Neural cell (in vitro differentiated cells): Measurements from ENCODE around the gene WDR12. TPM values are rescaled to one million over a fixed set of nuclear protein-coding genes. Genes with fewer than 3 reads are reported as not detected.

Source experiments
- H2AFZ ChIP-seq: fragments of 200-600, 300-800 bp; sonication (generic), shearing (Covaris generic); 2 replicates; pipeline ENCODE4 v1.6.0; 2014; ENCODE audit warnings: low read depth, mild to moderate bottlenecking, antibody characterized with exemption, low read length, moderate library complexity
- H3F3A ChIP-seq: fragments of 200-600 bp; shearing (Covaris generic); 2 replicates; pipeline ENCODE4 v1.6.1; 2016; ENCODE audit warnings: mild to moderate bottlenecking, moderate library complexity, mixed read lengths, antibody characterized with exemption, low read length; ENCODE audit not compliant: insufficient read depth, poor library complexity, severe bottlenecking
- H3K27ac ChIP-seq: fragments of 200-600, 300-800 bp; sonication (generic), shearing (Covaris generic); 2 replicates; pipeline ENCODE4 v1.5.1; 2014; ENCODE audit warnings: mild to moderate bottlenecking, low read length, moderate library complexity
- H3K27me3 ChIP-seq: fragments of 300-800, 200-600 bp; sonication (generic), shearing (Covaris generic); 2 replicates; pipeline ENCODE4 v1.6.0; 2014; ENCODE audit warnings: mild to moderate bottlenecking, low read depth, low read length, moderate library complexity; ENCODE audit not compliant: insufficient read depth
- H3K36me3 ChIP-seq: fragments of 300-800, 200-600 bp; sonication (generic), shearing (Covaris generic); 2 replicates; pipeline ENCODE4 v1.5.1; 2014; ENCODE audit warnings: mild to moderate bottlenecking, antibody characterized with exemption, low read length, moderate library complexity; ENCODE audit not compliant: insufficient read depth
- H3K4me2 ChIP-seq: fragments of 300-800, 200-600 bp; sonication (generic), shearing (Covaris generic); 2 replicates; pipeline ENCODE4 v1.6.0; 2014; ENCODE audit warnings: mild to moderate bottlenecking, low read length
- H3K4me3 ChIP-seq: fragments of 300-800, 200-600 bp; sonication (generic), shearing (Covaris generic); 2 replicates; pipeline ENCODE4 v1.5.1; 2014; ENCODE audit warnings: mild to moderate bottlenecking, low read length, moderate library complexity
- H3K79me2 ChIP-seq: fragments of 200-600 bp; shearing (Covaris generic); replicated peaks from 2 replicates; pipeline ENCODE4 v1.6.0; 2014; ENCODE audit warnings: mild to moderate bottlenecking, low read length, moderate library complexity; ENCODE audit not compliant: insufficient read depth
- H3K9ac ChIP-seq: fragments of 300-800, 200-600 bp; sonication (generic), shearing (Covaris generic); 2 replicates; pipeline ENCODE4 v1.6.1; 2016; ENCODE audit warnings: mild to moderate bottlenecking, low read length, mixed read lengths
- H3K9me2 ChIP-seq: fragments of 200-600 bp; shearing (Covaris generic); 2 replicates; pipeline ENCODE4 v1.6.1; 2016; ENCODE audit warnings: mild to moderate bottlenecking, low read length, mixed read lengths; ENCODE audit not compliant: insufficient read depth
- H3K9me3 ChIP-seq: fragments of 200-600, 300-800 bp; sonication (generic), shearing (Covaris generic); 2 replicates; pipeline ENCODE4 v1.6.1; 2016; ENCODE audit warnings: mild to moderate bottlenecking, mixed run types, low read length, moderate library complexity, mixed read lengths
- H4K20me1 ChIP-seq: fragments of 200-600 bp; shearing (Covaris generic); 2 replicates; pipeline ENCODE4 v1.6.1; 2016; ENCODE audit warnings: mild to moderate bottlenecking, mixed run types; ENCODE audit not compliant: insufficient read depth
- EP300 ChIP-seq: fragments of 450-650 bp; conservative IDR thresholded peaks from 2 replicates; pipeline ENCODE4 v1.6.1; 2014; ENCODE audit warnings: antibody characterized with exemption, mild to moderate bottlenecking, moderate library complexity; ENCODE audit not compliant: poor library complexity, severe bottlenecking
- EZH2 ChIP-seq: fragments of 200-600, 300-800 bp; shearing (Covaris generic), sonication (generic); IDR thresholded peaks from 2 replicates; pipeline ENCODE4 v1.6.1; 2014; ENCODE audit warnings: antibody characterized with exemption, low read length, borderline replicate concordance, mild to moderate bottlenecking; ENCODE audit not compliant: insufficient read depth, poor library complexity, severe bottlenecking
- MXI1 ChIP-seq: fragments of 450-650 bp; conservative IDR thresholded peaks from 2 replicates; pipeline ENCODE4 v1.6.1; 2014; ENCODE audit warnings: antibody characterized with exemption, mild to moderate bottlenecking; ENCODE audit not compliant: poor library complexity, severe bottlenecking
- POLR2AphosphoS5 ChIP-seq: IDR thresholded peaks from 2 replicates; pipeline ENCODE4 v1.6.1; 2012
- RAD21 ChIP-seq: fragments of 450-650 bp; conservative IDR thresholded peaks from 2 replicates; pipeline ENCODE4 v1.6.1; 2014; ENCODE audit warnings: antibody characterized with exemption, mild to moderate bottlenecking, moderate library complexity
- REST ChIP-seq: IDR thresholded peaks from 2 replicates; pipeline ENCODE4 v1.6.1; 2012; ENCODE audit warnings: borderline replicate concordance
- SMC3 ChIP-seq: fragments of 450-650 bp; conservative IDR thresholded peaks from 2 replicates; pipeline ENCODE4 v1.6.1; 2014; ENCODE audit warnings: antibody characterized with exemption, mild to moderate bottlenecking, moderate library complexity; ENCODE audit not compliant: poor library complexity
- TAF1 ChIP-seq: IDR thresholded peaks from 2 replicates; pipeline ENCODE4 v1.6.1; 2012; ENCODE audit warnings: low read depth
- polyA plus RNA-seq: library from polyadenylated mRNA; depleted of rRNA; stranded (reverse); fragments of >200 nt; gene quantifications from 2 replicates; pipeline ENCODE4 v1.2.3, GENCODE V29; 2014
- TF ChIP-seq, protein P1 (sequence below): fragments of 450-650 bp; IDR thresholded peaks from 2 replicates; pipeline ENCODE4 v1.5.1; 2014; ENCODE audit warnings: antibody characterized with exemption, mild to moderate bottlenecking, moderate library complexity; ENCODE audit not compliant: poor library complexity, severe bottlenecking

Gene WDR12
- polyA plus RNA-seq, 1 donor from 2014 or later = 26.8 TPM

DNA sequence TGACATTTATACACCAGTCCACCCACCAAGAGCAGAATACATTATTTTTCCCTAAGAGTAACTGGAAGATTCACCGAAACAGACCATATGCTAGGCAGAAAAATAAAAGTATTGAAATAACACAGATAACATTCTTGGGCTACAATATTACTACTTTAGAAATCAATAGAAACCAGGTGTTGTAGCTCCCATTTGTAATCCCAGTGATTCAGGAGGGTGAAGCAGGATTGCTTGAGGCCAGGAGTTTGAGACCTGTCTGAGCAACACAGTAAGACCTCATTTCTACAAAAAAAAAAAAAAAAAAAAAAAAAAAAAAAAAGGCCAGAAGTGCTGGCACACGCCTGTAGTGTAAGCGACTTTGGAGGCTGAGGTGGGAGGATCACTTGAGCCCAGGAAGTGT is 49.5 kb downstream of the WDR12 start:
- H3K4me2 ChIP-seq = no peak overlapping the region

DNA sequence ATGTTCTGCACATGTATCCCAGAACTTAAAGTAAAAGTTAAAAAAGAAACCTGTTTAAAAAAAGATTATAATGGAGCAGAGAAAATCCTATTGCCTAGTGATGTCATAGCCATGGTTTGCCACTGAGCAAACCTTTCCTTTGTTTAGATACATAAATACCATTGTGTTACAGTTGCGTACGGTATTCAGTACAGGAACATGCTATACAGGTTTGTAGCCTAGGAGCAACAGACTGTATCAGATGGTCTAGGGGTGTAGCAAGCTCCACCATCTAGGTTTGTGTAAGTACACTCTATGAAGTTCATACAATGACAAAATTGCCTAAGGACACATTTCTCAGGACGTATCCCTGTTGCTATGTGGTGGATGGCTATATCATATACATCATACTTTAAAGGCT is 52.9 kb downstream of the WDR12 start:
- H3F3A ChIP-seq = no peaks in the 10 kb centered on the region
- H3K27me3 ChIP-seq = no peaks in the 10 kb centered on the region
- no peaks in the 10 kb centered on the region for H3K79me2 ChIP-seq
- H3K36me3 ChIP-seq = no peaks in the 10 kb centered on the region
- no peak overlapping the region for H3K4me2 ChIP-seq
- H3K4me3 ChIP-seq = no peak overlapping the region
- no peaks in the 10 kb centered on the region for H4K20me1 ChIP-seq
- H3K9ac ChIP-seq = no peak overlapping the region
- no peaks in the 10 kb centered on the region for H3K9me2 ChIP-seq
- H3K27ac ChIP-seq = no peak overlapping the region
- H2AFZ ChIP-seq = no peak overlapping the region
- H3K9me3 ChIP-seq = no peaks in the 10 kb centered on the region
- TF ChIP-seq TAF1 = no peak
- TF ChIP-seq, protein P1, sequence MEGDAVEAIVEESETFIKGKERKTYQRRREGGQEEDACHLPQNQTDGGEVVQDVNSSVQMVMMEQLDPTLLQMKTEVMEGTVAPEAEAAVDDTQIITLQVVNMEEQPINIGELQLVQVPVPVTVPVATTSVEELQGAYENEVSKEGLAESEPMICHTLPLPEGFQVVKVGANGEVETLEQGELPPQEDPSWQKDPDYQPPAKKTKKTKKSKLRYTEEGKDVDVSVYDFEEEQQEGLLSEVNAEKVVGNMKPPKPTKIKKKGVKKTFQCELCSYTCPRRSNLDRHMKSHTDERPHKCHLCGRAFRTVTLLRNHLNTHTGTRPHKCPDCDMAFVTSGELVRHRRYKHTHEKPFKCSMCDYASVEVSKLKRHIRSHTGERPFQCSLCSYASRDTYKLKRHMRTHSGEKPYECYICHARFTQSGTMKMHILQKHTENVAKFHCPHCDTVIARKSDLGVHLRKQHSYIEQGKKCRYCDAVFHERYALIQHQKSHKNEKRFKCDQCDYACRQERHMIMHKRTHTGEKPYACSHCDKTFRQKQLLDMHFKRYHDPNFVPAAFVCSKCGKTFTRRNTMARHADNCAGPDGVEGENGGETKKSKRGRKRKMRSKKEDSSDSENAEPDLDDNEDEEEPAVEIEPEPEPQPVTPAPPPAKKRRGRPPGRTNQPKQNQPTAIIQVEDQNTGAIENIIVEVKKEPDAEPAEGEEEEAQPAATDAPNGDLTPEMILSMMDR = no peak
- no peak for TF ChIP-seq SMC3
- TF ChIP-seq EP300 = no peak
- TF ChIP-seq EZH2 = no peak
- TF ChIP-seq POLR2AphosphoS5 = no peak
- TF ChIP-seq RAD21 = no peak
- TF ChIP-seq MXI1 = no peak

More for the DNA sequence above, 49.5 kb downstream of the WDR12 start:
- no peaks in the 10 kb centered on the region for H3K27me3 ChIP-seq
- no peaks in the 10 kb centered on the region for H3K9me2 ChIP-seq
- no peak overlapping the region for H3K27ac ChIP-seq
- H3K9me3 ChIP-seq = no peaks in the 10 kb centered on the region
- H3K79me2 ChIP-seq = no peaks in the 10 kb centered on the region
- no peak overlapping the region for H3K4me3 ChIP-seq
- H2AFZ ChIP-seq = no peak overlapping the region
- H4K20me1 ChIP-seq = no peaks in the 10 kb centered on the region
- no peak for TF ChIP-seq RAD21
- TF ChIP-seq SMC3 = no peak
- TF ChIP-seq REST = no peak
- no peak for TF ChIP-seq MXI1
- no peak for TF ChIP-seq EP300
- no peak for TF ChIP-seq POLR2AphosphoS5
- TF ChIP-seq EZH2 = no peak
- TF ChIP-seq, protein P1 = no peak
- no peak for TF ChIP-seq TAF1
- H3K9ac ChIP-seq = no peak overlapping the region
- H3K36me3 ChIP-seq = no peaks in the 10 kb centered on the region
- no peaks in the 10 kb centered on the region for H3F3A ChIP-seq
